Sciatic nerve (tissue), 1 donor: ENCODE data around the gene SLC35F3. TPM values are rescaled to one million over a fixed set of nuclear protein-coding genes. Genes with fewer than 3 reads are reported as not detected.

Source experiments
- microRNA-seq: library from miRNA; unstranded; fragments of <30 nt; microRNA quantifications from one replicate; pipeline ENCODE4 v1.2.0, GENCODE V29; 2020
- total RNA-seq: library from RNA; stranded (reverse); fragmentation: NEBNext Ultra II Directional; extraction: Animal tissue kit (Norgen Biotek cat#: 25700); gene quantifications from one replicate; pipeline ENCODE4 v1.2.1, GENCODE V29; 2021
- donor health status: DM: no; HTN: no; CAD: no.

Gene SLC35F3
- total RNA-seq, 1 donor from 2014 or later: not detected

Small RNAs within 50 kb of the gene (microRNA-seq; reads per million reads assigned to microRNA genes)
- not detected for gene MIR4671
